Stimulated activated effector memory CD8-positive, alpha-beta T cell treated with anti-CD3 and anti-CD28 coated beads, Interleukin-12 subunit alpha, Interleukin-12 subunit beta, amount 100 ng/mL, for 72 hours (primary cell): ENCODE measurements around the gene MAP3K1.

Source experiments
- ATAC-seq: fragments of 150-1000 bp; cut with Tn5 transposase; 2 replicates; pipeline ENCODE4 v1.10.0; 2021
- DNase-seq, 2 donors: peaks; one replicate each; pipeline ENCODE4 v3.0.0; 2021 to 2022; ENCODE audit warnings: low spot score in 2 of 2
- H3K27ac Mint-ChIP-seq: one replicate; pipeline ENCODE4 v1.8.0; 2022; ENCODE audit warnings: mild to moderate bottlenecking, mixed read lengths
- H3K36me3 Mint-ChIP-seq: one replicate; pipeline ENCODE4 v1.8.0; 2022; ENCODE audit warnings: mild to moderate bottlenecking, mixed read lengths
- H3K4me1 Mint-ChIP-seq: one replicate; pipeline ENCODE4 v1.8.0; 2022; ENCODE audit warnings: mixed read lengths
- H3K4me3 Mint-ChIP-seq: one replicate; pipeline ENCODE4 v1.8.0; 2022; ENCODE audit warnings: mild to moderate bottlenecking, mixed read lengths
- H3K9me3 Mint-ChIP-seq: one replicate; pipeline ENCODE4 v1.8.0; 2022; ENCODE audit warnings: mixed read lengths

The MAP3K1 gene

GRCh38 chr5:56898213-56898612 is 82.9 kb downstream of the MAP3K1 start:
- Mint-ChIP-seq H3K4me3 (no peak overlapping the region), H3K4me1 (peaks cover 4% of the 10 kb centered on the region), H3K27ac (no peak overlapping the region), H3K9me3 (no peaks in the 10 kb centered on the region), H3K36me3 (peaks cover 33% of the 10 kb centered on the region)
- DNase-seq: no peak
- no peak for ATAC-seq

DNA sequence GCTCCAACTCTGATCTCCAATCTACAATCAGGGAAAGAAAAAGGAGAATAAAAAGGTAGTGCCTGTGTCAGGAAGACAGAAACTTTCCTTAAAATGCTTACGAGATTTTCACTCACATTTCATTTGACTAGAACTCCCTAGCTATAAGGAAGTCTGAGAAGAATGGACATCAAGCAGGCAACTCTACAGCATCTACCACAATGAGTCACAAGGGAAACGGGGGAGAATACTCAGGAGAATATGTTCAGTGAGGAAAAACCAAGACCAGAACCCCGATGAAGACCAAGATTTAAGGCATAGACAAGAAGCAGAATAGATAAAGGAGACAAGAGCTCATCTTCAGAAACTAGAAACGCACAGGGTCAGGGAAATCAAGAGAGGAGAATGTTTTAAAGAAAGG is 85.0 kb downstream of the MAP3K1 start:
- ATAC-seq (no peak), DNase-seq (no peak)
- H3K27ac Mint-ChIP-seq: no peak overlapping the region
- H3K4me1 Mint-ChIP-seq: no peaks in the 10 kb centered on the region
- no peak overlapping the region for H3K4me3 Mint-ChIP-seq
- H3K9me3 Mint-ChIP-seq: no peaks in the 10 kb centered on the region
- peaks cover 11% of the 10 kb centered on the region for H3K36me3 Mint-ChIP-seq

DNA sequence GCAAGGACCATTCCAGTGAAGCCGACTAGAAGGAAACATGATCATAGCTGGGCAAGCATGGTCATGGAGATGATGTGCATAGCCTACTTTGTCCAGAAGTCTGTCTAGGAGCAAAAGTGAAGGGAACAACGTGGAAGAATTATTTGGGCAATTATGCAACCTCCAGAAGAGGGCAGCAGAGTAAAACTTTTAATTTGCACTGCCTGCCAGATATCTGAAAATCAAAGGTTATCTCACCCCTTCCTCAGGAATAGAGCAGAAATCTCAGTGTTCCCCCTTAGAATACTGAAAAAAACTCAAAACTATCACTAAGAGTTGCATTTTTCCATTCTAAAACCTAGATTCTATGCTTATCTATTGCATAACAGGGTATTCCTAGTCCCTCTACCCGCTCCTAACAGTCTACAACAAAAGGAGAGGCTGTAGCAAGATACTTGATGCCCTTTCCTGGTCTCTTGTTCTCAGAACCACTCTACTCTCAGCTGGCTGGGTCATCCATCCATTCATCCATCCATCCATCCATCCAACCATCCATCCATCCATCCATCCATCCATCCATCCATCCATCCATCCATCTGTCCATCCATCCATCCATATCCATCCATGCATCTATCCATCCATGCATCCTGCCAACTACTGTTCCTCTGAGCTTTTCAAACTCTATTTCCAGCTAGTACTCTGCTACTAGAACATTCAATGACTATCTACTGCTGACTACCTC is 85.7 kb downstream of the MAP3K1 start:
- H3K27ac Mint-ChIP-seq: no peak overlapping the region
- DNase-seq (peak in 1 of 2 donors; percentile 53), ATAC-seq (peak; percentile 58)
- no peak overlapping the region for H3K4me3 Mint-ChIP-seq
- peaks cover 5% of the 10 kb centered on the region for H3K36me3 Mint-ChIP-seq
- H3K9me3 Mint-ChIP-seq: no peaks in the 10 kb centered on the region
- no peaks in the 10 kb centered on the region for H3K4me1 Mint-ChIP-seq

DNA sequence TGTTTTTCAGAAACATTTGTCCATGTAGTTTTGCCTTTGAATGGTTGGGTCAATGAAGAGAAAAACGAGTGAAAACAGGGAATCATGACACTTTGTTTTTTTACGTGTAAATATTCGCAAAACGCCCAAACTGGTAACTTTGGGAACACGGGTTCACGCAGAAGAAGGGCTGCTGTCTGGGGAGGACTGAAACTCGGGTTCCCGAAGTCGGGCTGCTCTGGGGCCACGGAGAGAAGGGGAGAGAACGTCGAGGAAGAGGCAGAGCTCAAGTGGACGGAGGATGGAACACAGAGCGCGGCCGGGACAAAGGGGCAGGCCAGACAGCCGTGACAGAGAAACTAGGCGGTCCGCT is 93.6 kb downstream of the MAP3K1 start:
- ATAC-seq (no peak), DNase-seq (no peak)
- Mint-ChIP-seq H3K4me3 (peak overlapping the region; percentile 98), H3K9me3 (no peaks in the 10 kb centered on the region), H3K27ac (peak overlapping the region; percentile 97), H3K4me1 (peaks cover 22% of the 10 kb centered on the region), H3K36me3 (peaks cover 14% of the 10 kb centered on the region)

DNA sequence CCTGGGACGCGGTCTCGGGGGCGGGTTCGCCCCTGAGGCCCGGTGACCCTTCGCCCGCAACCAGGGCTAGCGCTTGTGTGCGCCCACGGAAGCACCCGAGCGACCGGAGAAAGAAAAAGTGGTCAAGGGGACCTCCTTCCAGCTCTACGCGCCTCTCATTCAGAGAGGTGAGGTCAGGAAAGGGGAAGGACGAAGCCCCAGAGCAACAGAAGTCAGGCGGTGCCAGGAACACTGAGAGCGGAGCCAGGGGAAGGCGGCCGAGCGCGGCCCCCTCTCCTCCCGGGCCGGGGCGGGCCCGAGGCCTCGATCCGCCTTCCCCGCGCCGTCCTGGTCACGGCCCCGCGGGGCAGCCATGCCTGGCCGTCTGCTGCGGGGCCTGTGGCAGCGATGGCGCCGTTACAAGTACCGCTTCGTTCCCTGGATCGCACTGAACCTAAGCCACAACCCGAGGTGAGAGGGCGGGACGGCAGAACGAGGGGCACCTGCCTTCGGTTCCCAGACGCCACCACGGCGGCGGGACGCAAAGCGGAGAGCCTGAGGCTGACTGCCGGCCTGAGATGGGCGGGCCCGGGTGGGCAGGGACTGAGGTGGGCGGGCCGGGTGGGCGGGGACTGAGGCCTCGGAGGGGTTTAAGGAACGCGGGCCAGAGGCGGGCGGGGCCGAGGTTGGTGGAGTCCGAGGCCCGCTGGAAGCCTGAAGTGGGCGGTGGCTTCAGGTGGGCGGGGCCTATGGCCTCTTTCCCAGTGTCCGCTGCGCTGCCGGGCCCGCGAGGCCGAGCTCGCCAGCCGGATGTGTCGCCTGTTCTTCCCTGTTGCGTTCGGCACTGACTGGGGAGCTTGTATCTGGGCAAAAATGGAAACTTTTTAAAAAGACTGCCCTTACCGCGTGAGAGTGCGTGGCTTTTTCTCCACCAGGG is 94.2 kb downstream of the MAP3K1 start, which contains the start of gene SETD9:
TSS of gene SETD9 (plus strand) at position 303 of the 916 bp plus-strand sequence. CDS start at position 353, 50 bp downstream.
- no peaks in the 10 kb centered on the region for H3K9me3 Mint-ChIP-seq
- peaks cover 22% of the 10 kb centered on the region for H3K4me1 Mint-ChIP-seq
- ATAC-seq (peak; percentile 89), DNase-seq (peak; percentile 80 to 95)
- H3K4me3 Mint-ChIP-seq: peak within 1 kb of the TSS; percentile 98
- peak within 1 kb of the TSS; percentile 97 for H3K27ac Mint-ChIP-seq
- peaks cover 14% of the 10 kb centered on the region for H3K36me3 Mint-ChIP-seq

DNA sequence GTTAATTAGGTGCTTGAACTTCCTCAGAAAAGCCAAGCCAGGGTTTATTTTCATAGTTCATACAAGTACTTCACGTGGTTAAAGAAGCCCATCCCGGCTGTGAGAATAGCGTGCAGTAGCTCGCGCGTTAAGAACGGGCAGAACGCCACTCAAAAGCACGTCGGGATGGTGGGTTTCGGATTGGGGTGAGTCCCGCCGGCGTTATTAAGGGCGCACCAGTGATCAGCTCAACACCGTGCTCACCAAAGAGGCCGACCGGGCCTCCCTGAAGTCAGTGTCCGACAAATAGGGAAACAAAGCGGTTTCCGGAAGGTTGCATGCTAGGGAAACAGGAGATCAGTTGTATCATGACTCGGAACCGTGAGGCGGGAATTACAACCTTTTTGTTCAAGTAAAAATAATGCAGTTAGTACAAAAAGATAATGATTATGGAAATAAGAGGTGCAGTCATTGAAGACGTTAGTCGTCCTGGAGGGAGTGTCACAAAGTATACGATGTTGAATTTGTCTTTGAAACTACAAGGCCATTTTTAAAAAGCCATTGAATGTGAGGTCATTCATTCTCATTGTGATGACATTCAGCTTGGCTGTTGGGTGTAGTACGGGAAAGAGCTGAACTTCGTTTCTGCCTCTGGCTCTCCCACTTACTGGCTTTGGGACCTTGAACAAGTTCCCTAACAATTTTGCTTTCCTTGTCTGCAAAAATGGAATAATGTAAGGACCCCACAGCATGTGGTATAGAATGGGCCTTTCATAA is 95.0 kb downstream of the MAP3K1 start:
- DNase-seq (peak in 1 of 2 donors; percentile 21), ATAC-seq (peak; percentile 55)
- no peaks in the 10 kb centered on the region for H3K9me3 Mint-ChIP-seq
- H3K36me3 Mint-ChIP-seq: peaks cover 14% of the 10 kb centered on the region
- peak overlapping the region; percentile 98 for H3K4me3 Mint-ChIP-seq
- H3K4me1 Mint-ChIP-seq: peaks cover 22% of the 10 kb centered on the region
- peak overlapping the region; percentile 97 for H3K27ac Mint-ChIP-seq

DNA sequence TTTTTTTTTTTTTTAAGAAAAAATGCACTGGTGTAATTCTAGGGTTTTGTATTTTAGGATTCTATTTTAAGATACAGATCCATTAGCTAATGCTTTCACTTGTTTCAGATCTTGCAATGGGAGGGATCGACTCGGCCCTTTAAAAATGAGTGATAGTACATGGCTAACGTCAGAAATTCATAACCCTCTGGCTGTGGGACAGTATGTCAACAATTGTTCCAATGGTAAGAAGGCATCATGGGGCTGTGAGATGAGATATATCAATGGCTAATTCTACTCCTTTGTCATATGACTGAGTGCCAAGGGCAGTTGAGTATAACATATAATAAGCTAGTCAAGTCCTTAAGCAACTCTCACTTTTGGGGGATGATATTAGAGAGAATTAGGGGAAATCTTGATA is 98.4 kb downstream of the MAP3K1 start:
- Mint-ChIP-seq H3K9me3 (no peaks in the 10 kb centered on the region), H3K27ac (no peak overlapping the region), H3K4me1 (peaks cover 25% of the 10 kb centered on the region), H3K36me3 (peaks cover 22% of the 10 kb centered on the region), H3K4me3 (no peak overlapping the region)
- no peak for DNase-seq
- ATAC-seq: no peak

DNA sequence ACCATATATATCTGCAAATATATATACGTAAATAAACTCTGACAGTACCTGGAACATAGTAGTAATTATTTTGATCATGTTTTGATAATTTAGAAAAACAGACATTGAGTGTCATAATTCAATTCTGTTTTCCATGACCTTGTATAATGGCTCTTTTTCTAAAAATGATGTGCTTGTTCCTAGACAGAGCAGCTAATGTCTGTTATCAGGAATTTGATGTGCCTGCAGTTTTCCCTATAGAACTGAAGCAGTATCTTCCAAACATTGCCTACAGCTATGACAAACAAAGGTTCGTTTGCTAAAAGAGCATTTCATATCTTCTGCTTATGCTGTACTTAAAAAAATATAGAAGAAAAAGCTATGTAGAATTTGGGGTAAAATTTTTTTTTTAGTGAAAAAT is 99.3 kb downstream of the MAP3K1 start:
- ATAC-seq (no peak), DNase-seq (no peak)
- Mint-ChIP-seq H3K4me3 (no peak overlapping the region), H3K9me3 (no peaks in the 10 kb centered on the region), H3K27ac (no peak overlapping the region), H3K4me1 (peaks cover 20% of the 10 kb centered on the region), H3K36me3 (peaks cover 22% of the 10 kb centered on the region)

DNA sequence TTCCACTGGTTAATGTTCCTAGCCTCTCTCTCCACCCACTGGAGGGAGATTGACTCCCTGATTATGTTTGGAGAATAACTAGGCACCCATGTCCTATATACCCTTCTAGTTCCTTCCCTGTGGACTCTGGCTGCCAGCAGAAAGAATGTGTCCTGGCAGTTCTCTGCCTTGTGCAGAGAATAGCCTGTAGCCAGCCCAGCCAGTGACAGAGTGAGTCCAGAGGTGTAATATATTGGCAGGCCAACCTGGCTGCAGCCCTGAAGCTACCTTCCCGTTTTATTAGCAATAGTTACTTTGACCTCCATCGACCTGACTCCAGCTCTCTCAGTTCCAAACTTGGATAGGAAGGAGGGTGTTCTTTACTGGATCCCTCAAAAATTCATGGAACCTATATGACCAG is 102.2 kb downstream of the MAP3K1 start:
- DNase-seq (no peak), ATAC-seq (no peak)
- Mint-ChIP-seq H3K4me1 (peaks cover 8% of the 10 kb centered on the region), H3K36me3 (peaks cover 34% of the 10 kb centered on the region), H3K9me3 (no peaks in the 10 kb centered on the region), H3K4me3 (no peak overlapping the region), H3K27ac (peak overlapping the region; percentile 12)

DNA sequence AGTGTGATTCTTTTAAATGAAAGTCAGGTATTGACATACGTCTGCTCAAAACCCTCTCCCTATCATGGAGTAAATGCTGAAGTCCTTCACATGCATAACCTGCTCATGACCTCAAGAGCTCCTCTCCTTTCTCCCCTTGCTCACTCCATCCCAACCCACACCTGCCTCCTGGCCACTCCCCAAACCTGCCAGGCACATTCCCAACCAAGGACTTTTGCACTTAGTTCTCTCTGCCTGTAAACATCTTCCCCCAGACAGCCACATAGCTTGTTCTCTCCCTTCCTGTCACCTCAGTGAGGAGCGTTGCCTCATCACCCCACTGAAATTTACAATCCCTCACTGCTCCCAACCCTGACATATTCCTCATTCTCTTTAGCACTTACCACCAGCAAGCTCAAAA is 102.7 kb downstream of the MAP3K1 start:
- H3K9me3 Mint-ChIP-seq: no peaks in the 10 kb centered on the region
- peaks cover 8% of the 10 kb centered on the region for H3K4me1 Mint-ChIP-seq
- no peak overlapping the region for H3K4me3 Mint-ChIP-seq
- peaks cover 39% of the 10 kb centered on the region for H3K36me3 Mint-ChIP-seq
- DNase-seq (no peak), ATAC-seq (no peak)
- peak overlapping the region; percentile 12 for H3K27ac Mint-ChIP-seq

DNA sequence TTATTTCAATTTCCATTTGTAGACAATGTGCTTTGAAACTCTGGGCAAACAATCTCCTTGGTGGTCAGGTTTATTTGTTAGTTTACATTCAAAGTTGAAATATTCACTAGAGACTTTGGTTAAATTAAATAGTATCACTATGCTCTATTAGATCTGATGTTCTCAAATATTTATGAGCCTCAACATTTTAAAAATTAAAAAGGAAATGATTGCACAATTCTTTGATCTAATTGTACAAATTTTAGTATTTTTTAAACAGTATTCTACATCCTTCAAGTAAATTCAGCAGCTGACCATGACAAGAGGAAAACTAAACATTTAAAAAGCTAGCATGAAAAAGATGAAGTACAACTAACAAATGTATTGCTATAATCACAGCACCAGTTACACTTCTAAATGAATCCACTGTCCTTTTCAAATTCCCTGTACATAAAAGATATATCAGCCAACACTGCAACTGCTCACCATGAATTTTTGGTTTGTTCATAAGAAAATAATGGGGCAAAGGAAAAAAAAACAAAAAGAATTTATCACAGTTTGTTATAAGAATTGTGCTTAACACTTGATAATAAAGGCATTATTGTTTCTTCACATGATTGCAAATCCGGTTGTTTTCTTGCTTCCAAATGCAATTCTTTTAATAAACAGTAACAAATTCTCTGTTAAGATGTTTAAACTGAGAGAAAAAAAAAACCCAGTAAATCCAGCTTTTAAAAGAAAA is 104.8 kb downstream of the MAP3K1 start:
- Mint-ChIP-seq H3K9me3 (no peaks in the 10 kb centered on the region), H3K27ac (no peak overlapping the region), H3K4me3 (no peak overlapping the region), H3K4me1 (peaks cover 8% of the 10 kb centered on the region), H3K36me3 (peaks cover 60% of the 10 kb centered on the region)
- ATAC-seq (no peak), DNase-seq (no peak)

DNA sequence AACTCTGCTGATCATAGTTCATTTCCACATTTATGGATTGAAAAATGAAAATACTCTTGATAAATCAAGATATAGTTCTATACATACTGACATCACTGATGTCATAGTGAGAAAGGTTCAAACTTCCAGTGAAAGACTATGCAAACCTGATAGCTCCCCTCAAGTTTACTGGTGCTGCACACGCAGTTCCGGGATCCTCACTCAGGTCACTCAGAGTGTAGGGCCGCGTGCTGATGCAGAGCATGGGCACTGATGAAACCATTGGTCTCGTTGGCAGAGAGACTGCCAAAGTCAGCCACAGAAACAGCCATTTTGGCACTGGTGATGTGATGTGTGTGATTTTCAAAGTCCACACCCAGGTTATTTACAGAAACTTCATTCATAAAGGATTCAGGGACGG is 107.6 kb downstream of the MAP3K1 start:
- Mint-ChIP-seq H3K36me3 (peaks cover 80% of the 10 kb centered on the region), H3K4me3 (no peak overlapping the region), H3K4me1 (peaks cover 8% of the 10 kb centered on the region), H3K9me3 (no peaks in the 10 kb centered on the region), H3K27ac (no peak overlapping the region)
- DNase-seq (no peak), ATAC-seq (no peak)

- no peak overlapping the region for H3K27ac Mint-ChIP-seq
- H3K4me3 Mint-ChIP-seq: no peak overlapping the region
- H3K9me3 Mint-ChIP-seq: no peaks in the 10 kb centered on the region
- H3K4me1 Mint-ChIP-seq: no peaks in the 10 kb centered on the region
- peaks cover 100% of the 10 kb centered on the region for H3K36me3 Mint-ChIP-seq
- ATAC-seq (no peak), DNase-seq (no peak)
These were observed 119.0 kb downstream of the MAP3K1 start for GRCh38 chr5:56934325-56934724.

GRCh38 chr5:56938858-56939257 is 123.5 kb downstream of the MAP3K1 start:
- ATAC-seq: no peak
- DNase-seq: no peak
- Mint-ChIP-seq H3K4me3 (no peak overlapping the region), H3K27ac (no peak overlapping the region), H3K36me3 (peaks cover 98% of the 10 kb centered on the region), H3K4me1 (peaks cover 18% of the 10 kb centered on the region), H3K9me3 (no peaks in the 10 kb centered on the region)

DNA sequence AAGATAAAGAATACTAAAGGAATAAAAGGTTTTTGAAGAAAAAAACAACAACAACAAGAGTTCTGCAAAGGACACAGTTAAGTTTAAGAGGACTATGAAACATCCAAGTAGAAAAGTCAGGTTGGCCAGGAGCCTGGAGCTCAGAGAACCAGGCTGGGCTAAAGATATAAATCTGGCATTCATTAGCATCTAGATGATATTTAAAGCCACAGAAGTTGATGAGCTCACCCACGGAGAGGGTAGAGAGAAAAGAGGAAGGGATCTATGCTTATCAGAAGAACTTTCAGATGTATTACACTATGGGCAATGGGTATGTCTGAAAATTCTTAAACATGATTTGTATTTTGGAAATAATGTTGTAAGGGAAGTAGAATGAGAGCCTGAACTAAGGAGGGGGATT is 126.6 kb downstream of the MAP3K1 start:
- H3K4me3 Mint-ChIP-seq: no peak overlapping the region
- H3K36me3 Mint-ChIP-seq: peaks cover 98% of the 10 kb centered on the region
- H3K9me3 Mint-ChIP-seq: no peaks in the 10 kb centered on the region
- H3K4me1 Mint-ChIP-seq: peaks cover 18% of the 10 kb centered on the region
- ATAC-seq (no peak), DNase-seq (no peak)
- no peak overlapping the region for H3K27ac Mint-ChIP-seq
